Effector CD4-positive, alpha-beta T cell (primary cell): ENCODE results near the gene ACADVL.

Experiments used
- DNase-seq: peaks from one replicate; pipeline ENCODE4 v3.0.0-alpha.2; 2020

ACADVL gene

GRCh38 chr17:7217113-7217987 is 2.4 kb upstream of the ACADVL start:
- no peak for DNase-seq

- no peak for DNase-seq
Observed at GRCh38 chr17:7218166-7218565, 1.6 kb upstream of the ACADVL start.

- DNase-seq: no peak
Observed at GRCh38 chr17:7218758-7219157, 980 bp upstream of the ACADVL start.

GRCh38 chr17:7219229-7219811 is 418 bp upstream of the ACADVL start:
- DNase-seq: no peak

GRCh38 chr17:7220593-7221277 is 997 bp downstream of the ACADVL start:
- peak; percentile 50 for DNase-seq

GRCh38 chr17:7221278-7222092 is 1.7 kb downstream of the ACADVL start:
- no peak for DNase-seq

- no peak for DNase-seq
Observed at GRCh38 chr17:7222093-7222971, 2.6 kb downstream of the ACADVL start.

GRCh38 chr17:7222972-7223292 is 3.2 kb downstream of the ACADVL start:
- no peak for DNase-seq

- DNase-seq: no peak
Observed at GRCh38 chr17:7223375-7223774, 3.6 kb downstream of the ACADVL start.

- no peak for DNase-seq
Observed at GRCh38 chr17:7224110-7224509, 4.4 kb downstream of the ACADVL start.

- no peak for DNase-seq
Observed at GRCh38 chr17:7224661-7225111, 4.9 kb downstream of the ACADVL start.

GRCh38 chr17:7225711-7226331 is 6.1 kb downstream of the ACADVL start:
- no peak for DNase-seq

- DNase-seq: no peak
Observed at GRCh38 chr17:7226721-7227710, 7.3 kb downstream of the ACADVL start.

- DNase-seq: no peak
Observed at GRCh38 chr17:7228920-7229319, 9.2 kb downstream of the ACADVL start.

- no peak for DNase-seq
Observed at GRCh38 chr17:7229504-7229903, 9.8 kb downstream of the ACADVL start.

GRCh38 chr17:7232114-7232513 is 12.4 kb downstream of the ACADVL start:
- DNase-seq: no peak

GRCh38 chr17:7233701-7234082 is 14.0 kb downstream of the ACADVL start:
- DNase-seq: no peak

GRCh38 chr17:7234083-7234951 is 14.6 kb downstream of the ACADVL start, which contains the start of gene DVL2:
DVL2 (minus strand) TSS chr17:7234517; CDS start chr17:7234262, 255 bp downstream.
- peak; percentile 94 for DNase-seq
